CD4-positive, alpha-beta memory T cell (primary cell): ENCODE data around the gene GPR50. TPM values are rescaled to one million over a fixed set of nuclear protein-coding genes. Genes with fewer than 3 reads are reported as not detected.

ENCODE experiments used
- CTCF ChIA-PET: fragments of 350-600 bp; sonication (Branson Sonifier 250); formaldehyde crosslinking; loops from one replicate; lab custom pipeline; 2021; ENCODE audit warnings: inconsistent platforms; ENCODE audit not compliant: partially characterized antibody; lab: Charles Lee
- POLR2A ChIA-PET: fragments of 350-600 bp; sonication (Branson Sonifier 250); formaldehyde crosslinking; loops from one replicate; lab custom pipeline; 2021; ENCODE audit not compliant: partially characterized antibody; lab: Charles Lee
- DNase-seq, 5 donors: peaks; one replicate each; pipeline versions ENCODE4 v3.0.0 to v3.0.0-alpha.2; 2020 to 2022; ENCODE audit warnings: mixed read lengths in 1 of 5
- H3K27ac ChIP-seq: one replicate; pipeline ENCODE4 v1.7.0; 2013; ENCODE audit warnings: low read depth, low read length
- H3K27me3 ChIP-seq: 2 replicates; pipeline ENCODE4 v1.7.0; 2013; ENCODE audit warnings: mild to moderate bottlenecking, low read length, moderate library complexity; ENCODE audit not compliant: insufficient read depth
- H3K36me3 ChIP-seq: 2 replicates; pipeline ENCODE4 v1.7.0; 2013; ENCODE audit warnings: mild to moderate bottlenecking, low read length, moderate library complexity; ENCODE audit not compliant: insufficient read depth
- H3K4me1 ChIP-seq: 2 replicates; pipeline ENCODE4 v1.7.0; 2013; ENCODE audit warnings: mild to moderate bottlenecking, low read length, moderate library complexity; ENCODE audit not compliant: insufficient read depth
- H3K4me3 ChIP-seq, 2 donors: one replicate each; pipeline ENCODE4 v1.7.0; 2013; ENCODE audit warnings: low read length in 2 of 2, mild to moderate bottlenecking in 1 of 2
- H3K9me3 ChIP-seq, 2 donors: one replicate each; pipeline ENCODE4 v1.7.0; 2013; ENCODE audit warnings: low read length in 2 of 2, control low read depth in 1 of 2; ENCODE audit not compliant: control insufficient read depth in 1 of 2
- H3K27ac Mint-ChIP-seq, 7 donors: one replicate each; pipeline ENCODE4 v1.8.0; 2020 to 2021; ENCODE audit warnings: mixed read lengths in 7 of 7, mild to moderate bottlenecking in 6 of 7, inconsistent platforms in 3 of 7, moderate library complexity in 3 of 7
- H3K27me3 Mint-ChIP-seq, 2 donors: one replicate each; pipeline ENCODE4 v1.8.0; 2020 to 2021; ENCODE audit warnings: mixed read lengths in 2 of 2
- H3K36me3 Mint-ChIP-seq, 2 donors: one replicate each; pipeline ENCODE4 v1.8.0; 2020 to 2021; ENCODE audit warnings: mixed read lengths in 2 of 2, inconsistent platforms in 1 of 2, mild to moderate bottlenecking in 1 of 2
- H3K4me1 Mint-ChIP-seq, 4 donors: one replicate each; pipeline ENCODE4 v1.8.0; 2020 to 2021; ENCODE audit warnings: mixed read lengths in 4 of 4, mild to moderate bottlenecking in 1 of 4
- H3K4me3 Mint-ChIP-seq, 8 donors: one replicate each; pipeline ENCODE4 v1.8.0; 2020 to 2021; ENCODE audit warnings: mixed read lengths in 8 of 8, mild to moderate bottlenecking in 7 of 8, moderate library complexity in 6 of 8, inconsistent platforms in 3 of 8
- H3K9me3 Mint-ChIP-seq, 8 donors: one replicate each; pipeline ENCODE4 v1.8.0; 2020 to 2021; ENCODE audit warnings: mixed read lengths in 8 of 8, mild to moderate bottlenecking in 5 of 8, inconsistent platforms in 3 of 8, moderate library complexity in 1 of 8
- intact Hi-C: fragments of 100-400 bp; cut with micrococcal nuclease; formaldehyde crosslinking; loops from one replicate; pipeline ENCODE4 v1.15.1; 2023
- polyA plus RNA-seq, 2 donors: library from polyadenylated mRNA; unstranded; fragments of 300-500 nt; fragmentation: Illumina TruSeq; gene quantifications; one replicate each; pipeline ENCODE4 v1.2.3, GENCODE V29; 2021
- total RNA-seq, 2 experiments: library from RNA; stranded (reverse); gene quantifications; one replicate each; pipeline ENCODE4 v1.2.3, GENCODE V29; 2021

GPR50 gene
- total and polyA plus RNA-seq, 4 experiments from 2014 or later: not detected

DNA sequence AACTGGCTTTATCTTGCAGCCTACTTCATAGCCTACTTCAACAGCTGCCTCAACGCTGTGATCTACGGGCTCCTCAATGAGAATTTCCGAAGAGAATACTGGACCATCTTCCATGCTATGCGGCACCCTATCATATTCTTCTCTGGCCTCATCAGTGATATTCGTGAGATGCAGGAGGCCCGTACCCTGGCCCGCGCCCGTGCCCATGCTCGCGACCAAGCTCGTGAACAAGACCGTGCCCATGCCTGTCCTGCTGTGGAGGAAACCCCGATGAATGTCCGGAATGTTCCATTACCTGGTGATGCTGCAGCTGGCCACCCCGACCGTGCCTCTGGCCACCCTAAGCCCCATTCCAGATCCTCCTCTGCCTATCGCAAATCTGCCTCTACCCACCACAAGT, 4.0 kb downstream of the GPR50 start:
- ChIA-PET POLR2A (no interaction called here), CTCF (no interaction called here)
- H3K4me1 Mint-ChIP-seq: peaks cover 6 to 14% (median 9%) of the 10 kb centered on the region in 4 donors
- H3K27ac Mint-ChIP-seq: no peak overlapping the region
- DNase-seq: no peak
- no peak overlapping the region for H3K4me3 ChIP-seq
- peak overlapping the region in 1 of 8 donors; percentile 30 for H3K4me3 Mint-ChIP-seq
- H3K27ac ChIP-seq: no peak overlapping the region
- intact Hi-C loops: no loop called here
- H3K9me3 ChIP-seq: no peaks in the 10 kb centered on the region
- no peaks in the 10 kb centered on the region for H3K36me3 ChIP-seq
- no peaks in the 10 kb centered on the region for H3K27me3 ChIP-seq
- no peaks in the 10 kb centered on the region for H3K36me3 Mint-ChIP-seq
- H3K9me3 Mint-ChIP-seq: peaks cover 0 to 1% (median 0%) of the 10 kb centered on the region in 8 donors
- no peaks in the 10 kb centered on the region for H3K4me1 ChIP-seq
- peaks cover 33 to 38% of the 10 kb centered on the region in 2 donors for H3K27me3 Mint-ChIP-seq

DNA sequence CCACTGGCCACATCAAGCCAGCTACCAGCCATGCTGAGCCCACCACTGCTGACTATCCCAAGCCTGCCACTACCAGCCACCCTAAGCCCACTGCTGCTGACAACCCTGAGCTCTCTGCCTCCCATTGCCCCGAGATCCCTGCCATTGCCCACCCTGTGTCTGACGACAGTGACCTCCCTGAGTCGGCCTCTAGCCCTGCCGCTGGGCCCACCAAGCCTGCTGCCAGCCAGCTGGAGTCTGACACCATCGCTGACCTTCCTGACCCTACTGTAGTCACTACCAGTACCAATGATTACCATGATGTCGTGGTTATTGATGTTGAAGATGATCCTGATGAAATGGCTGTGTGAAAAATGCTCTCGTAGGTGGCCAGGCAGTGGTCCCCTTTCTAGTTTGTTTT, 4.7 kb downstream of the GPR50 start:
- Mint-ChIP-seq H3K27me3 (peaks cover 34 to 39% of the 10 kb centered on the region in 2 donors), H3K4me1 (peaks cover 6 to 14% (median 9%) of the 10 kb centered on the region in 4 donors), H3K9me3 (peaks cover 0 to 1% (median 0%) of the 10 kb centered on the region in 8 donors), H3K27ac (no peak overlapping the region), H3K4me3 (peak overlapping the region in 1 of 8 donors; percentile 15), H3K36me3 (no peaks in the 10 kb centered on the region)
- Histone ChIP-seq H3K4me1 (no peaks in the 10 kb centered on the region), H3K4me3 (no peak overlapping the region), H3K27ac (no peak overlapping the region), H3K36me3 (no peaks in the 10 kb centered on the region), H3K27me3 (no peaks in the 10 kb centered on the region), H3K9me3 (no peaks in the 10 kb centered on the region)
- intact Hi-C loops: no loop called here
- ChIA-PET CTCF (no interaction called here), POLR2A (no interaction called here)
- no peak for DNase-seq

- no peak for DNase-seq
- no peak overlapping the region for H3K27ac Mint-ChIP-seq
- Histone ChIP-seq H3K4me3 (no peak overlapping the region), H3K27me3 (no peaks in the 10 kb centered on the region), H3K9me3 (no peaks in the 10 kb centered on the region), H3K27ac (no peak overlapping the region), H3K4me1 (no peaks in the 10 kb centered on the region), H3K36me3 (no peaks in the 10 kb centered on the region)
- H3K36me3 Mint-ChIP-seq: no peaks in the 10 kb centered on the region
- POLR2A ChIA-PET: no interaction called here
- H3K27me3 Mint-ChIP-seq: peaks cover 31 to 35% of the 10 kb centered on the region in 2 donors
- peaks cover 5 to 10% (median 8%) of the 10 kb centered on the region in 4 donors for H3K4me1 Mint-ChIP-seq
- CTCF ChIA-PET: no interaction called here
- intact Hi-C loops: no loop called here
- peaks cover 0 to 1% (median 0%) of the 10 kb centered on the region in 8 donors for H3K9me3 Mint-ChIP-seq
- no peak overlapping the region for H3K4me3 Mint-ChIP-seq
Observed at GRCh38 chrX:151183233-151183753, 6.9 kb downstream of the GPR50 start.

DNA sequence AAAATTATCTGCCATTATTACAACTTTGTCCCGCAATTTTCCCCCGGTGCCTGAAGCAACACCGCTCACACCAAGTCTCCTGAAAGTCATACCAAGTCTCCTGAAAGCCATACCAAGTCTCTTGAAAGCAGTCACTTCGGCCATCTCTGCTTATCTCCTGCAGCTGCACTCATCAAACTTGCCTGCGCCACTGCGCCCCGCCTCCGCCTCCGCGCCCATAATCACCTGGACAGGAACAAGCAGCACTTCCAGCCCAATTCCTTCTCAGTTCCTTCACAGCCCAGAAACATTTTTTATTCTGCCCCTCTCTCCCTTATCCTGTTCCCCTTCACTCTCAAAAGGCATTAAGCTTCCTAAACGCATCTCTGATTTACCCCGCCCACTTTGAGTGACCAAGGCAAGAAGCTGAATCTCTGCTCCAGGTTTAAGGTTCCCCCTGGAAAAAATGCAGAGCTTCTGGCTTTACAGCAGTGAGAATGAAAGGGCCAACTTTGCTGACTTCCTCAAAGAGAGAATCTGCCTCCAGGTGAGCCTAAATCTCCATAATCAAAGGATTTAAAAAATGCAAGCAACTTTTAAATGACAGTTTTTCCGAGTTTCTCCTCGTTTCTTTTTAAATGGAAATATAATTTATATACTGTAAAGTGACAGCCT, 7.7 kb downstream of the GPR50 start:
- CTCF ChIA-PET: no interaction called here
- no peaks in the 10 kb centered on the region for H3K36me3 Mint-ChIP-seq
- Histone ChIP-seq H3K36me3 (no peaks in the 10 kb centered on the region), H3K27me3 (no peaks in the 10 kb centered on the region), H3K9me3 (no peaks in the 10 kb centered on the region), H3K27ac (no peak overlapping the region), H3K4me1 (no peaks in the 10 kb centered on the region), H3K4me3 (no peak overlapping the region)
- DNase-seq: no peak
- POLR2A ChIA-PET: no interaction called here
- H3K27ac Mint-ChIP-seq: no peak overlapping the region
- intact Hi-C loops: no loop called here
- peak overlapping the region in 1 of 8 donors; percentile 1 for H3K4me3 Mint-ChIP-seq
- peaks cover 28 to 31% of the 10 kb centered on the region in 2 donors for H3K27me3 Mint-ChIP-seq
- peaks cover 1 to 6% (median 5%) of the 10 kb centered on the region in 4 donors for H3K4me1 Mint-ChIP-seq
- H3K9me3 Mint-ChIP-seq: peaks cover 0 to 3% (median 0%) of the 10 kb centered on the region in 8 donors

DNA sequence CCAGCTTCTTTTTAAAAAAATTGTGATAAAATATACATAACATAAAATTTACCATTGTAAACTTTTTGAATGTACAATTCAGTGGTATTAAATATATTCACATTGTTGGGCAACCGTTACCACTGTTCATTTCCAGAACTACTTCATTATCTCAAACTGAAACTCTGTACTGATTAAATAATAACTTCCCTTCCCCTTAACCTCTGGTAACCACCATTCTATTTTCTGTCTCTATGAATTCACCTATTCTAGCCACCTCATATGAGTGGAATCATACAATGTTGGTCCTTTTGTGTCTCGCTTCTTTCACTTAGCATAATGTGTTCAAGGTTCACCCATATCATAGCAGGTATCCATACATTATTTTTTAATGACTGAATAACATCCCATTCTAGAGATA, 8.3 kb downstream of the GPR50 start:
- no peaks in the 10 kb centered on the region for H3K36me3 Mint-ChIP-seq
- H3K4me3 Mint-ChIP-seq: no peak overlapping the region
- Histone ChIP-seq H3K36me3 (no peaks in the 10 kb centered on the region), H3K4me1 (no peaks in the 10 kb centered on the region), H3K4me3 (no peak overlapping the region), H3K27ac (no peak overlapping the region), H3K9me3 (no peaks in the 10 kb centered on the region), H3K27me3 (no peaks in the 10 kb centered on the region)
- peaks cover 25 to 31% of the 10 kb centered on the region in 2 donors for H3K27me3 Mint-ChIP-seq
- no peak for DNase-seq
- intact Hi-C loops: no loop called here
- ChIA-PET POLR2A (no interaction called here), CTCF (no interaction called here)
- peaks cover 0 to 5% (median 3%) of the 10 kb centered on the region in 4 donors for H3K4me1 Mint-ChIP-seq
- H3K9me3 Mint-ChIP-seq: peaks cover 0 to 3% (median 0%) of the 10 kb centered on the region in 8 donors
- no peak overlapping the region for H3K27ac Mint-ChIP-seq

DNA sequence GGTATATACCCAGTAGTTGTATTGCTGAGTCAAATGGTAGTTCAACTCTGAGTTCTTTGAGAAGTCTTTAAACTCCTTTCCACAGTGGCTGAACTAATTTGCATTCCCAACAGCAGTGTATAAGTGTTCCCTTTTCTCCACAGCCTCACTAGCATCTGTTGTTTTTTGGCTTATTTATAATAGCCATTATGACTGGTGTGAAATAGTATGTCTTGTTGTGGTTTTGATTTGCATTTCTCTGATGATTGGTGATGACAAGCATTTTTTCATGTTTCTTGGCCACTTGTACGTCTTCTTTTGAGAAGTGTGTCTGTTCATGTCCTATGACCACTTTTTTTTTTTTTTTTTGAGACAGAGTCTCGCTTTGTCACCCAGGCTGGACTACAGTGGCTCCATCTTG, 30.5 kb downstream of the GPR50 start:
- no peaks in the 10 kb centered on the region for H3K27me3 ChIP-seq
- no peaks in the 10 kb centered on the region for H3K4me1 ChIP-seq
- no peak overlapping the region for H3K27ac ChIP-seq
- DNase-seq: no peak
- no peak overlapping the region for H3K4me3 ChIP-seq
- Mint-ChIP-seq H3K9me3 (peaks cover 0 to 8% (median 0%) of the 10 kb centered on the region in 8 donors), H3K27ac (no peak overlapping the region), H3K36me3 (no peaks in the 10 kb centered on the region), H3K4me1 (no peaks in the 10 kb centered on the region), H3K4me3 (no peak overlapping the region), H3K27me3 (peaks cover 3 to 5% of the 10 kb centered on the region in 2 donors)
- intact Hi-C loops: no loop called here
- ChIA-PET POLR2A (no interaction called here), CTCF (no interaction called here)
- no peaks in the 10 kb centered on the region for H3K9me3 ChIP-seq
- H3K36me3 ChIP-seq: no peaks in the 10 kb centered on the region

DNA sequence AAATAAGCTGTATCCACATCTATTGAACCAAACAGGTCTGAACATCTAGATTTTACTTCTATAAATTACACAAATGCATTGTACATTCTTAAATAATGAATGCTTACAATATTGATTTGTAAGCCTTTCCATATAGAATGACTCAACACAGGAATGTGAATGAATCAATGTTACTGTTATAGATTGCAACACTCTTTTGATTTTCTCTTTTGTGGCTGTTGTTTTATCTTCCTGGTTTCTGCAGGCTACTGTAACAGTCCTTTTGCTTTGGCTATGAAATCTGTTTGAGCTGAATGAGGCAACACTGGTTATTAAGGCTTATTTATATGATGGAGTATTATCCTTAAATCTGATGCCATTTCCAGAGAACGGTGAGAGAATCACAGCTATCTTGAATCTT, 49.5 kb downstream of the GPR50 start:
- Mint-ChIP-seq H3K4me1 (no peaks in the 10 kb centered on the region), H3K27ac (no peak overlapping the region), H3K36me3 (no peaks in the 10 kb centered on the region), H3K27me3 (peaks cover 12 to 23% of the 10 kb centered on the region in 2 donors), H3K4me3 (no peak overlapping the region), H3K9me3 (peaks cover 0 to 2% (median 0%) of the 10 kb centered on the region in 8 donors)
- intact Hi-C loops: no loop called here
- POLR2A ChIA-PET: no interaction called here
- Histone ChIP-seq H3K4me1 (no peaks in the 10 kb centered on the region), H3K36me3 (no peaks in the 10 kb centered on the region), H3K27me3 (no peaks in the 10 kb centered on the region), H3K4me3 (no peak overlapping the region), H3K27ac (no peak overlapping the region), H3K9me3 (no peaks in the 10 kb centered on the region)
- no peak for DNase-seq
- CTCF ChIA-PET: no interaction called here
